PC-3 (cell line): Measurements from ENCODE around the gene PCBP3. TPM values are rescaled to one million over a fixed set of nuclear protein-coding genes. Genes with fewer than 3 reads are reported as not detected.

Experiments used
- ATAC-seq: fragments of 200-7000 bp; cut with Tn5 transposase; 2 replicates; pipeline ENCODE4 v1.9.1; 2020; ENCODE audit warnings: mild to moderate bottlenecking, moderate library complexity
- BruUV-seq: library from RNA; stranded (reverse); fragments of 400-500 nt; replicated peaks from 2 replicates; lab custom pipeline; 2021; lab: Mats Ljungman, UMichigan
- CTCF ChIA-PET: fragments of 300-600 bp; sonication (Branson Sonifier 250); formaldehyde crosslinking; loops from one replicate; lab custom pipeline; 2022; ENCODE audit warnings: antibody characterized with exemption; lab: Charles Lee
- POLR2A ChIA-PET: fragments of 300-600 bp; sonication (Branson Sonifier 250); formaldehyde crosslinking; loops from one replicate; lab custom pipeline; 2022; ENCODE audit warnings: antibody characterized with exemption; ENCODE audit not compliant: unreplicated experiment; lab: Charles Lee
- DNase-seq: peaks from one replicate; pipeline ENCODE4 v3.0.0-alpha.2; 2015
- H2AFZ ChIP-seq: fragments of 300-600 bp; sonication (generic); 2 replicates; pipeline ENCODE4 v1.6.0; 2016; ENCODE audit warnings: antibody characterized with exemption, low read length
- H3F3A ChIP-seq: fragments of 300-600 bp; sonication (generic); one replicate; pipeline ENCODE4 v1.6.0; 2017; ENCODE audit warnings: antibody characterized with exemption, low read length, control low read depth, mild to moderate bottlenecking; ENCODE audit not compliant: unreplicated experiment
- H3K27ac ChIP-seq: fragments of 300-600 bp; sonication (generic); 2 replicates; pipeline ENCODE4 v1.5.1; 2016; ENCODE audit warnings: mild to moderate bottlenecking, low read length
- H3K27me3 ChIP-seq: fragments of 300-600 bp; sonication (generic); 2 replicates; pipeline ENCODE4 v1.6.1; 2016; ENCODE audit warnings: low read length, mixed read lengths
- H3K36me3 ChIP-seq: fragments of 300-600 bp; sonication (generic); 2 replicates; pipeline ENCODE4 v1.6.1; 2016; ENCODE audit warnings: low read depth, mixed run types, low read length, mixed read lengths
- H3K4me1 ChIP-seq: fragments of 300-600 bp; sonication (generic); 2 replicates; pipeline ENCODE4 v1.5.1; 2016; ENCODE audit warnings: low read length; ENCODE audit not compliant: insufficient read depth
- H3K4me2 ChIP-seq: fragments of 300-600 bp; sonication (generic); 2 replicates; pipeline ENCODE4 v1.6.0; 2016; ENCODE audit warnings: low read length
- H3K4me3 ChIP-seq: fragments of 300-600 bp; sonication (generic); 2 replicates; pipeline ENCODE4 v1.5.1; 2016; ENCODE audit warnings: mild to moderate bottlenecking, low read length, mixed read lengths
- H3K79me2 ChIP-seq: fragments of 300-600 bp; sonication (generic); 2 replicates; pipeline ENCODE4 v1.6.1; 2017; ENCODE audit warnings: low read length, mixed read lengths
- H3K9ac ChIP-seq: fragments of 300-600 bp; sonication (generic); 2 replicates; pipeline ENCODE4 v1.6.0; 2016; ENCODE audit warnings: mild to moderate bottlenecking, low read length
- H3K9me2 ChIP-seq: fragments of 300-600 bp; sonication (generic); replicated peaks from 2 replicates; pipeline ENCODE4 v1.6.1; 2016; ENCODE audit warnings: mixed run types, low read length, mixed read lengths
- H3K9me3 ChIP-seq: fragments of 300-600 bp; sonication (generic); 2 replicates; pipeline ENCODE4 v1.6.1; 2016; ENCODE audit warnings: low read length, mixed read lengths
- H4K20me1 ChIP-seq: fragments of 300-600 bp; sonication (generic); 2 replicates; pipeline ENCODE4 v1.6.1; 2016; ENCODE audit warnings: low read length, mixed read lengths
- EZH2 ChIP-seq: fragments of 300-600 bp; sonication (generic); IDR thresholded peaks from one replicate; pipeline ENCODE4 v1.6.1; 2017; ENCODE audit warnings: antibody characterized with exemption, mild to moderate bottlenecking, low read length; ENCODE audit not compliant: unreplicated experiment
- EZH2phosphoT487 ChIP-seq: fragments of 300-600 bp; sonication (generic); IDR thresholded peaks from 2 replicates; pipeline ENCODE4 v1.6.1; 2018; ENCODE audit warnings: mild to moderate bottlenecking, antibody characterized with exemption, low read length, borderline replicate concordance
- intact Hi-C: fragments of 100-400 bp; cut with micrococcal nuclease; formaldehyde crosslinking; loops from 2 replicates; pipeline ENCODE4 v1.9.0; 2023
- total RNA-seq: library from RNA; depleted of rRNA; stranded (reverse); fragments of >200 nt; gene quantifications from 2 replicates; pipeline ENCODE4 v1.2.3, GENCODE V29; 2014
- TF ChIP-seq, protein P1 (sequence below): fragments of 300-600 bp; sonication (generic); conservative IDR thresholded peaks from 2 replicates; pipeline ENCODE4 v1.5.1; 2017; ENCODE audit warnings: antibody characterized with exemption, low read depth, mild to moderate bottlenecking, low read length

The PCBP3 gene
- total RNA-seq, 1 experiment from 2014 or later = 2.4 TPM

- H3F3A ChIP-seq = no peaks in the 10 kb centered on the region
- no peak overlapping the region for H2AFZ ChIP-seq
- H3K27me3 ChIP-seq = no peaks in the 10 kb centered on the region
- no peak overlapping the region for H3K4me3 ChIP-seq
- ChIA-PET POLR2A (no interaction called here), CTCF (no interaction called here)
- no peak overlapping the region for H3K4me2 ChIP-seq
- BruUV-seq = no TSS peak
- ATAC-seq (no peak), DNase-seq (no peak)
- intact Hi-C loops = no loop called here
- H3K9me2 ChIP-seq = no peaks in the 10 kb centered on the region
- no peaks in the 10 kb centered on the region for H3K4me1 ChIP-seq
- H3K9ac ChIP-seq = no peak overlapping the region
- TF ChIP-seq EZH2 (no peak), EZH2phosphoT487 (no peak)
- TF ChIP-seq, protein P1, sequence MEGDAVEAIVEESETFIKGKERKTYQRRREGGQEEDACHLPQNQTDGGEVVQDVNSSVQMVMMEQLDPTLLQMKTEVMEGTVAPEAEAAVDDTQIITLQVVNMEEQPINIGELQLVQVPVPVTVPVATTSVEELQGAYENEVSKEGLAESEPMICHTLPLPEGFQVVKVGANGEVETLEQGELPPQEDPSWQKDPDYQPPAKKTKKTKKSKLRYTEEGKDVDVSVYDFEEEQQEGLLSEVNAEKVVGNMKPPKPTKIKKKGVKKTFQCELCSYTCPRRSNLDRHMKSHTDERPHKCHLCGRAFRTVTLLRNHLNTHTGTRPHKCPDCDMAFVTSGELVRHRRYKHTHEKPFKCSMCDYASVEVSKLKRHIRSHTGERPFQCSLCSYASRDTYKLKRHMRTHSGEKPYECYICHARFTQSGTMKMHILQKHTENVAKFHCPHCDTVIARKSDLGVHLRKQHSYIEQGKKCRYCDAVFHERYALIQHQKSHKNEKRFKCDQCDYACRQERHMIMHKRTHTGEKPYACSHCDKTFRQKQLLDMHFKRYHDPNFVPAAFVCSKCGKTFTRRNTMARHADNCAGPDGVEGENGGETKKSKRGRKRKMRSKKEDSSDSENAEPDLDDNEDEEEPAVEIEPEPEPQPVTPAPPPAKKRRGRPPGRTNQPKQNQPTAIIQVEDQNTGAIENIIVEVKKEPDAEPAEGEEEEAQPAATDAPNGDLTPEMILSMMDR = no peak
- no peaks in the 10 kb centered on the region for H4K20me1 ChIP-seq
- no peaks in the 10 kb centered on the region for H3K36me3 ChIP-seq
- no peaks in the 10 kb centered on the region for H3K9me3 ChIP-seq
- no peak overlapping the region for H3K27ac ChIP-seq
- no peaks in the 10 kb centered on the region for H3K79me2 ChIP-seq
Observed at GRCh38 chr21:45802425-45802824, 158.9 kb downstream of the PCBP3 start.

DNA sequence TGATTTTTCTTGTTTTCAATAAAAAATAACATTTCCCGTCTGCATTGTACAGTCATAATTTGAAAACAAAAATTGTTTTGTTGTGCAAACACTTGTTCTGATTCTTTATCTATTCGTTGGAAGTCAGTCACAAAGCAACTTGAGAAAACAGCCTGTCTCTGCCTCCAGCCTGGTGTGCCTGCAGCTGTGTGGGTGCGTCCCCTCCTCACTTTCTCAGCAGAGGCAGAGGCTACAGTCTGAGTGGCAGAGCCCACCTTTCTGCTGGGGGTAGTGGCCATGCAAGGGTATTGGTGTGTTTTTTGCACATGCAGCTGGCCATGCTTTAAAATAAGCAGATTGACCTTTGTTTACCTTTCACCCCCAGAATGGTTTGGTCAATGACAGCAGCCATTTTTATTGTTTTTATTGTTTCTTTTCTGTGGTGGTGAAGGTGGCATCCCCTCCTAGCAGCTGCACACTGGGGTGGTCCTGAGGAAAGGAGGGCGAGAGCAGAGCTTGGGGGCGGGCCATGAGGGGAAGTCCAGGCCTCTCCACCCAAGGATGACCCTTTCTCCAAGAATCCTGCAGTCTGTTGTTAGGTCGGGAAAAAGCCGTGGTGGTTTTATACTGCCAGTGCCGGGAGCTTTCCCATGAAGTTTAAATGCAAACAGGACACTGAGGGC, 159.6 kb downstream of the PCBP3 start:
- H3K9me3 ChIP-seq = no peaks in the 10 kb centered on the region
- TF ChIP-seq EZH2phosphoT487 = no peak
- TF ChIP-seq, protein P1 = no peak
- no peak for TF ChIP-seq EZH2
- no peak overlapping the region for H3K9ac ChIP-seq
- no peaks in the 10 kb centered on the region for H3F3A ChIP-seq
- no peak for ATAC-seq
- no peaks in the 10 kb centered on the region for H3K36me3 ChIP-seq
- H3K4me2 ChIP-seq = no peak overlapping the region
- no peaks in the 10 kb centered on the region for H3K79me2 ChIP-seq
- H3K27me3 ChIP-seq = no peaks in the 10 kb centered on the region
- no peaks in the 10 kb centered on the region for H3K9me2 ChIP-seq
- no peak overlapping the region for H2AFZ ChIP-seq
- intact Hi-C loops = no loop called here
- H4K20me1 ChIP-seq = no peaks in the 10 kb centered on the region
- no peak for DNase-seq
- ChIA-PET POLR2A (no interaction called here), CTCF (no interaction called here)
- BruUV-seq = no TSS peak
- no peaks in the 10 kb centered on the region for H3K4me1 ChIP-seq
- H3K4me3 ChIP-seq = no peak overlapping the region
- no peak overlapping the region for H3K27ac ChIP-seq

DNA sequence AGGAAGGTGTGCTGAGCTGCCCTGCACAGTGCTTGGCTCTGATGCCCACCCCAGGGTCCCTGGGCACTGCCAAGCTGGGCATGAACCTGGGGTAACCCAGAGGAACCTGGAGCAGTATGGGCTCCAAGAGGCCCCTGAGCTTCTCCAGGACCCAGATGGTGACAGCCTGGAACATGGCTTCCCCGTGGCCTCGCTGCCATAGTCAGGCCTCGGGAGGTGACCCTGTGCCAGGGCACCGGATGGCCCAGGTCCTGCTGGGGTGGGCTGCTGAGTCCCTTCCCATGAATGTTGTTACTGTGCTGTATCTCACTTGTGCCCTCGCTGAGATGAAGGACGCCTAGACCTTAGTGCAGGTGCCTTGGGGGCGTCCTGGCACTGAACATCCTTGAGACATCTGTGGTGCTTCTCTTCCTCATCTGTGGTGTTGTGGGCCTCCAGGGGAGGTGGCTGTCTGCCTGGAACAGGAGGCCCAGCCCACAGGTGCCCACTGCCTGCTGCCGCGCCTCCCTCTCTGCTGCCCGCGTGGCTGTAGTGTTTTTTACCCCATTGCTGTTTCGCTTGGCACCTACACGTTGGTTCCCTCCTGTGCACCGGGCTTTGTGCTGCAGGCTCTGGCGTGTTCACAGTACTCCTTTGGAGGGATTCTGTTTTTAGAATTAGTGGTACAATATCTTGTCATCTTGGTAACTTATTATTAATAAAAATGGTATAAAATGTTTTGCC, 160.3 kb downstream of the PCBP3 start:
- TF ChIP-seq EZH2 (no peak), EZH2phosphoT487 (no peak)
- TF ChIP-seq, protein P1 = no peak
- Histone ChIP-seq H3K4me1 (no peaks in the 10 kb centered on the region), H4K20me1 (no peaks in the 10 kb centered on the region), H3K79me2 (no peaks in the 10 kb centered on the region), H3K36me3 (no peaks in the 10 kb centered on the region), H3K9me3 (no peaks in the 10 kb centered on the region), H2AFZ (no peak overlapping the region), H3K4me3 (no peak overlapping the region), H3K4me2 (no peak overlapping the region), H3K27ac (no peak overlapping the region), H3K9ac (no peak overlapping the region), H3K9me2 (no peaks in the 10 kb centered on the region), H3K27me3 (no peaks in the 10 kb centered on the region), H3F3A (no peaks in the 10 kb centered on the region)
- intact Hi-C loops = no loop called here
- CTCF ChIA-PET = no interaction called here
- POLR2A ChIA-PET = no interaction called here
- DNase-seq = no peak
- ATAC-seq = no peak
- no TSS peak for BruUV-seq
